GM19372 (cell line): ENCODE measurements around the gene LRRC56.

Experiments
- ATAC-seq: cut with Tn5 transposase; IDR thresholded peaks from one replicate; pipeline ENCODE4 v1.9.1; 2021; ENCODE audit warnings: mild to moderate bottlenecking, low read depth, moderate library complexity; ENCODE audit not compliant: unreplicated experiment

LRRC56 gene

DNA sequence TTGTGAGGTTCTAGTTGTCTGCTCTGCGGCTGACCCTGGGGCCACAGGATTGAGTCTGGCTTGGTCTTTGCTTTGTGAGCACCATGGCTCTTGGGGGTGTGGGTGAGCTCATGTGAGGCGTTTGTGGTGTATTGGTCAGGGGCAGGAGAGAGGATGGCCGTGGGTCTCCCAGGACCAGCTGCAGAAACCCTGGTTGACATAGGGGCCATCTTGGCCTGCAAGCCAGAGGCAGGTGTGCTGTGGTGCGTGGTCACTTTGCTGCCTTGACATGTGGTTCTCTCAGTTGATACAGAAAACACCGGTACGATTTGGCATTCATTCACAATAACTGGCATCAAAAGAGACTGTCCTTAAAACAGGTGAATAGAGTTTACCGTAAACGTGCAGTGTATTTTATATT lies 50.2 kb downstream of the LRRC56 start:
- ATAC-seq = no peak

- ATAC-seq = no peak
Observed at GRCh38 chr11:587978-588380, 50.7 kb downstream of the LRRC56 start.

- no peak for ATAC-seq
Observed at GRCh38 chr11:589798-590197, 52.5 kb downstream of the LRRC56 start.

GRCh38 chr11:590997-591396 lies 53.7 kb downstream of the LRRC56 start:
- ATAC-seq = no peak

DNA sequence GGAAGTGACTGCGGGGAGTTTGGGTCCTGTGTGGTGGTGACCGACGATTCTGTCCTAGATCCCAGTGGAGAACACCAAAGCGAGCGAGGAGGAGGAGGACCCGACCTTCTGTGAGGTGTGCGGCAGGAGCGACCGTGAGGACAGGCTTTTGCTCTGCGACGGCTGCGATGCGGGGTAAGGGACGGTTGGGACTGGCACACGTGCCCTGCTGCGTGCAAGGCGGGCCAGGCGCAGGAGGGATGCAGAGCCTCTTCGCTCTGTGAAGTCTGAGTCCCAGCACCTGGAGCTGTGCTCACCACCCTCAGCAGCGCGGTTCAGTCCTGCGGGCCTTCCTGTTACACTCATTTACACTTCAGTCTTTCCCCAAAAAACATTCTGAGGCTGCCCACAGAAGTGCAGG lies 55.2 kb downstream of the LRRC56 start:
- ATAC-seq = no peak

GRCh38 chr11:592918-593317 lies 55.6 kb downstream of the LRRC56 start:
- ATAC-seq = no peak

DNA sequence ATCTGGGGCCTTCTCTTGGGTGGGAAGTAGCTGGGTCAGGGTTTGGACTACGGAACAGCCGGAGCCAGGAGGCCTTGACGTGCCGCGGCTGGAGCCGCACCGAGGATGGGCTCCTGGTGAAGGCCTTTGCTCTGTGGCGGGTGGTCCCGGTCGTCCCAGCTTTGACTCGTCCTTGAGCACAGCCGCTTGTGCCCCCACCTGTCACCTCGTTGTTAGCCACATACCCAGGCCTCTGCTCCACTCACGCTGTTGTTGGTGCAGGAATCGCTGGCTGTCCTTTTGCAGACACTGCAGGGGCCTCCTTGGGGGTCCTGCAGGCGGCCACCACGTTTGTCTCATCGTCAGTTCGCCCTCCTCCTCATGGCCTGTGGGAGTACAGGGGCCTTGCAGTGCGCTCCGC lies 56.0 kb downstream of the LRRC56 start:
- ATAC-seq = no peak

- no peak for ATAC-seq
Observed at GRCh38 chr11:595400-595799, 58.1 kb downstream of the LRRC56 start.

DNA sequence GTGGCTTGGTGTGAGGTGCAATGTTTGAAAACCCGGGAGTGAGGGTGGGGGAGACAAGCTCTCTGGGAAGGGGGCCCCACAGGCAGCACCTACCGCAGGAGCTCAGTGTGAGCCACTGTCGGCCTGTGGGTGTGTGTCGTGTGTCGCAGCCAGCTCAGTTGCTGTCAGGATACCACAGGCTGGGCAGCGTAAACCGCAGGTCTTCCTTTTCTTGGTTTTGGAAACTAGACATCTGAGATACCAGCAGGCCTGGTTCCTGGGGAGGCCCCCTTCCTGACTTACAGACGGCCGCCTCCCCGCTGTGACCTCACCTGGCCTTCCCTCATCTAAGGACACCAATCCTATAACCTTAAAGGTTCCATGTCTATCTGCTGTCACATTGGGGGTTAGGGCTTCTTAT lies 59.0 kb downstream of the LRRC56 start:
- no peak for ATAC-seq

GRCh38 chr11:597166-597725 lies 59.9 kb downstream of the LRRC56 start:
- ATAC-seq = no peak

DNA sequence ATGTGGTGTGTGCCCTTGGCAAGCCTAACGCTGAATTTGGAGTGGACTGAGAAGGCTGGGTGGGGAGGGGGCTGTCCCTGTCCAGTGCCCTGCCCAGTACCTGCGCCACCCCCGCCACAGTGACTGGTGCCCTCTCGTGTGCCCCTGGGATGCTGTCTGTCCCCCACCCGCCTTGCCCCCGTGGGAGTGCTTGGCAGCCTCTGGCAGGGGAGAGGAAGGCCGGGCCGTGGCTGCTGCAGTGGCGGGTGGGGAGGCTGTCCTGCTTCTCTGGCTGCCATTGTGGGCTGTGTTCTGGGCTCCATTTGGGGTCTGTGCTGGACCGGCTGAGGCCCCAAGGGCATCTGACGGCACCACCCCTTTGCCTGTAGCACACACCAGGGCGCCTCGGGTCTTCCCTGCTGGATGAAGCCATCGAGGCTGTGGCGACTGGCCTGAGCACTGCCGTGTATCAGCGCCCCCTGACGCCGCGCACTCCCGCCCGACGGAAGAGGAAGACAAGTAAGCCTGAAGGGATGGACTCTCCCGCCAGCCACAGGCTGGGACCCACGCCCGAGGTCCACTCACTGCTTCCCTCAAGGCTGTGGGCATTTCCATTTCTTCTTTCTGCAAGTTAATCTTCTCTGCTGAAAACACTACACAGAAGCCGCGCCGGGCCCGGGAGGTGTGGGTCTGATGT lies 60.8 kb downstream of the LRRC56 start:
- no peak for ATAC-seq

DNA sequence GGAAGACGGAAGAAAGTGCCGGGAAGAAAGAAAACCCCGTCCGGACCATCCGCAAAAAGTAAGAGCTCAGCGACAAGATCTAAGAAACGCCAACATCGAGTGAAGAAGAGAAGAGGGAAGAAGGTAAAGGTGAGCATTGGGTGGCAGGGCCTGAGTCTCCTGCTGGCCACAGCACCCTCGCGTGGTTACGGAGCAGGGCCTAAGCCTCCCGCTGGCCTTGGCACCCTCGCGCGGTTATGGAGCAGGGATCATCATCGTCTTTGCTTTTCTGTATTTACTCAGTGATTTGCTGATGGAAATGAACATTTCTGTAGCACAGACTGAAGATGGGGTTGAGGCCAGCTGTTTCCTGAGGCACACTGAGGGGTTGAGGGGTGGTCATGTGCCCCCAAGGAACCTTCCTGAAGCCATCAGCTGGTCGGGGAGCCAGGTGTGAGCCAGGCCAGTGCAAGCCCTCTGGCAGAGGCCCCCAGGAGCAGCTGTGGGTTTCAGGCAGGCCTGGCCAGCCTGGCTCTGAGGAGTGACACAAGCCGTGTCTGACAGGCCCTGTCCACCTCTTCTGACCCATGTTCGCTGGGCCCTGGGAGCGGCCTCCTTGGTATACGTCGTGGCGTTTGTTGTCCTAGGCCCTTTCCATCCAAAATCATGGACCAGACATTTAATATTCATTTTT lies 64.4 kb downstream of the LRRC56 start:
- ATAC-seq = no peak

DNA sequence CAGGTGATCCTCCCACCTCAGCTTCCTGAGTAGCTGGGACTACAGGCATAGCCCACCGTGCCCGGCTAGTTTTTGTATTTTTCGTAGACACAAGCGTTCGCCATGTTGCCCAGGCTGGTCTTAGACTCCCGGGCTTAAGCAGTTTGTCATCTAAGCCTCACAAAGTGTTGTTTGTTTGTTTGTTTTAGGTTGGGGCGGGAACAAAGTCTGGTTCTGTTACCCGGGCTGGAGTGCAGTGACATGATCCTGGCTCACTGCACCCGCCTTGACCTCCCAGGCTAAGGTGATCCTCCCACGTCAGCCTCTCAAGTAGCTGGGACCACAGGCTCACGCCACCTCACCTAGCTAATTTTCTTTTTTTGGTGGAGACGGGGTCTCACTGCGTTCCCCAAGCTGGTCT lies 65.8 kb downstream of the LRRC56 start:
- ATAC-seq = no peak
